Erythroblast (primary cell): ENCODE data around the gene C5.

ENCODE experiments used
- GATA1 ChIP-seq: IDR thresholded peaks from 2 replicates; pipeline ENCODE4 v1.6.1; 2011; ENCODE audit warnings: low read depth, mild to moderate bottlenecking, control low read depth, low read length, moderate library complexity
- POLR2A ChIP-seq: IDR thresholded peaks from 2 replicates; pipeline ENCODE4 v1.6.1; 2011; ENCODE audit warnings: mild to moderate bottlenecking, low read length

DNA sequence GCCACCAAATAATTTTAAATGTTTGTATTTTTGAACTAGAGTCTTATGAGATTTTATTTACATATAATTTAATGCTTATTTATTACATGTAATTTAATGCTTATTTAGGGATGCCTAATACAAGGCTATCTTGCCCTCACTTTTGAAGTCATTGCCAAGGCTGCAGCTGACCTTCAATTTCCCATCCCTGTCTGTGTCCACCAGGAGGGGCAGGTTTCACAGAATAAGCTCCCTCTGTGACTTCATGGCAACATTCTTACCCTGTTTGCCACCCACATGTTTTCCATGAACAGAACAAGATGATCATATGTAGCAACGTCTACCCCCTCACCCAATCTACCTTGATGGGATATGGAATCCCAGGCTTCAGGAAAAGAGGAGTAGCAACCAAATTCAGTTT lies 27.0 kb downstream of the C5 start:
- TF ChIP-seq POLR2A (no peak), GATA1 (no peak)
